ENCODE measurements around the gene GHR.

DNA sequence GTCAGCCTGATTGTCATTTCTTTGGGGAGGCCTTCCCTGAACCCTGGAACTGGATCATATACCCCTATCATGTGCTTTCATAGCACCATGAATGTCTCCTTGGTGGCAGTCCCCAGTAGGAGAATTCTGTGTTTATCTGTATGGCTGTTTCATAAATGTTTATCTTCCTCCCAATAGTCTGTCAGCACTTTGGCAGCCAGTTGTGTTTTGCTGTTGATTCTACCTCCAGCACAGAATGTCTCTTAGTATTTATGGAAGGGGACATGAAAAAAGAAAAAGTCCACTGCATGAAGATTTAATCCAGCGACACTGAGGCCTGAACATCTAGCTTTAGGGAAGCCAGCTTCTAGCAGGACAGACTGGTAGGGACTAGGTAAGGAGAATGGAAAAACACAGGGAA, 38.3 kb downstream of the GHR start:
- TF ChIP-seq, protein P1, sequence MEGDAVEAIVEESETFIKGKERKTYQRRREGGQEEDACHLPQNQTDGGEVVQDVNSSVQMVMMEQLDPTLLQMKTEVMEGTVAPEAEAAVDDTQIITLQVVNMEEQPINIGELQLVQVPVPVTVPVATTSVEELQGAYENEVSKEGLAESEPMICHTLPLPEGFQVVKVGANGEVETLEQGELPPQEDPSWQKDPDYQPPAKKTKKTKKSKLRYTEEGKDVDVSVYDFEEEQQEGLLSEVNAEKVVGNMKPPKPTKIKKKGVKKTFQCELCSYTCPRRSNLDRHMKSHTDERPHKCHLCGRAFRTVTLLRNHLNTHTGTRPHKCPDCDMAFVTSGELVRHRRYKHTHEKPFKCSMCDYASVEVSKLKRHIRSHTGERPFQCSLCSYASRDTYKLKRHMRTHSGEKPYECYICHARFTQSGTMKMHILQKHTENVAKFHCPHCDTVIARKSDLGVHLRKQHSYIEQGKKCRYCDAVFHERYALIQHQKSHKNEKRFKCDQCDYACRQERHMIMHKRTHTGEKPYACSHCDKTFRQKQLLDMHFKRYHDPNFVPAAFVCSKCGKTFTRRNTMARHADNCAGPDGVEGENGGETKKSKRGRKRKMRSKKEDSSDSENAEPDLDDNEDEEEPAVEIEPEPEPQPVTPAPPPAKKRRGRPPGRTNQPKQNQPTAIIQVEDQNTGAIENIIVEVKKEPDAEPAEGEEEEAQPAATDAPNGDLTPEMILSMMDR (conservative IDR thresholded peaks at IDR 0.05; ENCODE audit: low read length) = no peak
- TF ChIP-seq EZH2phosphoT487 (IDR thresholded peaks at IDR 0.05; ENCODE audit: borderline replicate concordance, low read depth, low read length) = no peak
